ENCODE measurements around the gene NUPR2.
"Not testable (repeated sequence)": the region's sequence is repeated elsewhere in the genome, so short reads cannot be mapped to it uniquely, and the experiment has no call there.

Gene NUPR2

DNA sequence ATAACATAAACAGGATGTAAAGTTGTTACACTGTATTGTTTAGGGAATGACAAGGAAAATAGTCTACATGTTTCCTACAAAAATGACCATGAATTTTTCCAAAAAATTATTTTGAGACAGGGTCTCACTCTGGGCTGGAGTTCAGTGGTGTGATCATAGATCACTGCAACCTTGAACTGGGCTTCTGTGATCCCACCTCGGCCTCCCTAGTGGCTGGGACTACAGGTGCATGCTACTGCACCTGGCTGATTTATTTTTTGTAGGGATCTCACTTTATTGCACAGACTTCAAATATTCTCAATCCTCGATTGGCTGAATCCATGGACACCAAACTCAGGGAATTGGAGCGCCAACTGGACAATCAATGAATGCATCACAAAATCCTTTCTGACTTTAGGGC lies 16.6 kb downstream of the NUPR2 start:
- no peak overlapping the region for H3K9ac ChIP-seq (ENCODE audit: low read depth, low read length, poor library complexity, severe bottlenecking)
- peaks cover 23% of the 10 kb centered on the region for H3K79me2 ChIP-seq (ENCODE audit: insufficient read depth, low read length)
- H3F3A ChIP-seq (ENCODE audit: low read depth), result no peaks in the 10 kb centered on the region
- no peak for TF ChIP-seq EZH2phosphoT487 (IDR thresholded peaks at IDR 0.05; ENCODE audit: borderline replicate concordance)
- TF ChIP-seq, protein P1, sequence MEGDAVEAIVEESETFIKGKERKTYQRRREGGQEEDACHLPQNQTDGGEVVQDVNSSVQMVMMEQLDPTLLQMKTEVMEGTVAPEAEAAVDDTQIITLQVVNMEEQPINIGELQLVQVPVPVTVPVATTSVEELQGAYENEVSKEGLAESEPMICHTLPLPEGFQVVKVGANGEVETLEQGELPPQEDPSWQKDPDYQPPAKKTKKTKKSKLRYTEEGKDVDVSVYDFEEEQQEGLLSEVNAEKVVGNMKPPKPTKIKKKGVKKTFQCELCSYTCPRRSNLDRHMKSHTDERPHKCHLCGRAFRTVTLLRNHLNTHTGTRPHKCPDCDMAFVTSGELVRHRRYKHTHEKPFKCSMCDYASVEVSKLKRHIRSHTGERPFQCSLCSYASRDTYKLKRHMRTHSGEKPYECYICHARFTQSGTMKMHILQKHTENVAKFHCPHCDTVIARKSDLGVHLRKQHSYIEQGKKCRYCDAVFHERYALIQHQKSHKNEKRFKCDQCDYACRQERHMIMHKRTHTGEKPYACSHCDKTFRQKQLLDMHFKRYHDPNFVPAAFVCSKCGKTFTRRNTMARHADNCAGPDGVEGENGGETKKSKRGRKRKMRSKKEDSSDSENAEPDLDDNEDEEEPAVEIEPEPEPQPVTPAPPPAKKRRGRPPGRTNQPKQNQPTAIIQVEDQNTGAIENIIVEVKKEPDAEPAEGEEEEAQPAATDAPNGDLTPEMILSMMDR (conservative IDR thresholded peaks at IDR 0.05; ENCODE audit: low read length), result no peak
- H3K4me3 ChIP-seq (ENCODE audit: low read length, poor library complexity, severe bottlenecking), result no peak overlapping the region
- H3K9me3 ChIP-seq (ENCODE audit: insufficient read depth, low read depth, low read length), result no peaks in the 10 kb centered on the region
- H3K4me1 ChIP-seq (ENCODE audit: insufficient read depth, low read length, poor library complexity, severe bottlenecking), result peaks cover 5% of the 10 kb centered on the region
- no peak overlapping the region for H2AFZ ChIP-seq (ENCODE audit: low read length)
- peaks cover 49% of the 10 kb centered on the region for H3K36me3 ChIP-seq (ENCODE audit: insufficient read depth, low read length)
- peaks cover 22% of the 10 kb centered on the region for H4K20me1 ChIP-seq (ENCODE audit: insufficient read depth, low read length, poor library complexity, severe bottlenecking)
- no peaks in the 10 kb centered on the region for H3K9me2 ChIP-seq (replicated peaks; ENCODE audit: low read depth, low read length)
- no peak overlapping the region for H3K4me2 ChIP-seq (ENCODE audit: low read depth, low read length, poor library complexity, severe bottlenecking)
- H3K27me3 ChIP-seq (ENCODE audit: insufficient read depth, low read length, poor library complexity, severe bottlenecking), result no peaks in the 10 kb centered on the region

DNA sequence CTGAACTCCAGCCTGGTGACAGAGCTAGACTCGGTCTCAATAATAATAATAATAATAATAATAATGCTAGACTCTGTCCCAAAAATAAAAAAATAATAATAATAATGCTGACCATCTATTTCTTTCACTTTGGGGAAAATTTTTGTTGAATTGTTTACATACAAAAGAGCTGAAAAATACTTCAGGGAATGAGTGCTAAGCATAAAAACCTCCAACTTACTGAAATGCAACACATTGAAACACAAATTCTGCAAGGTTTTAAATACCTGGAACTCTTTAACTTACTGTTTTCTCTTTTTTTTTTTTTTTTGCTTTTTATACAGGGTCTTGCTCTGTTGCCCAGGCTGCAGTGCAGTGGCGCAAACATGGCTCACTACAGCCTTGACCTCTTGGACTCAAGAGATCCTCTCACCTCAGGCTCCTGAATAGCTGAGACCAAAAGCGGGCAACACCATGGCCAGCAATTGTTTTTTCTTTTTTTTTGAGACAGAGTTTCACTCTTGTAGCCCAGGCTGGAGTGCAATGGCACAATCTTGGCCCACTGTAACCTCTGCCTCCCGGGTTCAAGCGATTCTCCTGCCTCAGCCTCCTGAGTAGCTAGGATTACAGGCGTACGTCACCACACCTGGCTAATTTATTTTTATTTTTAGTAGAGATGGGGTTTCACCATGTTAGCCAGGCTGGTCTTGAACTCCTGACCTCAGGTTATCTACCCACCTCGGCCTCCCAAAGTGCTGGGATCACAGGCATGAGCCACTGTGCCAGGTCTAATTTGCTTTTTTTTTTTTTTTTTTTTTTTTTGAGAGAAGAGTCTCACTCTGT lies 17.8 kb downstream of the NUPR2 start:
- H3K27me3 ChIP-seq (ENCODE audit: insufficient read depth, low read length, poor library complexity, severe bottlenecking); H3K4me3 ChIP-seq (ENCODE audit: low read length, poor library complexity, severe bottlenecking); H3F3A ChIP-seq (ENCODE audit: low read depth); H3K9ac ChIP-seq (ENCODE audit: low read depth, low read length, poor library complexity, severe bottlenecking); H4K20me1 ChIP-seq (ENCODE audit: insufficient read depth, low read length, poor library complexity, severe bottlenecking); H3K9me3 ChIP-seq (ENCODE audit: insufficient read depth, low read depth, low read length); H3K4me2 ChIP-seq (ENCODE audit: low read depth, low read length, poor library complexity, severe bottlenecking); H2AFZ ChIP-seq (ENCODE audit: low read length); H3K9me2 ChIP-seq (replicated peaks; ENCODE audit: low read depth, low read length); H3K4me1 ChIP-seq (ENCODE audit: insufficient read depth, low read length, poor library complexity, severe bottlenecking): not testable (repeated sequence)
- Histone ChIP-seq H3K79me2 (ENCODE audit: insufficient read depth, low read length) (peaks cover 10% of the 10 kb centered on the region), H3K36me3 (ENCODE audit: insufficient read depth, low read length) (peaks cover 40% of the 10 kb centered on the region)

DNA sequence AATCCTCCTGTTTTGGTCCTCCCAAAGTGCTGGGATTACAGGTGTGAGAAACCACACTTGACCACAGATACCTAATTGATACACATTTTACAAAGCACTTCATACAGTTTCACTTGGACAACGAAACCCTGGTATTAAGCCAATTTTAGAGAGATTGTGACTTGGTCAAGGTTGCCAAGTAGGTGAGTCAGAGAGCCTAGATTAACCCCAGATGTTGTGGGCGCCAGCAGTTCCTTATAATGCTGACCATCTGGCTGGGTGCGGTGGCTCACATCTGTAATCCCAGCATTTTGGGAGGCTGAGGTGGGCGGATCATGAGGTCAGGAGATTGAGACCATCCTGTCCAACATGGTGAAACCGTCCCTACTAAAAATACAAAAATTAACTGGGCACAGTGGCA lies 18.5 kb downstream of the NUPR2 start:
- Histone ChIP-seq H3K36me3 (ENCODE audit: insufficient read depth, low read length) (peaks cover 34% of the 10 kb centered on the region), H2AFZ (ENCODE audit: low read length) (no peak overlapping the region), H3K9me2 (replicated peaks; ENCODE audit: low read depth, low read length) (no peaks in the 10 kb centered on the region), H3K27me3 (ENCODE audit: insufficient read depth, low read length, poor library complexity, severe bottlenecking) (no peaks in the 10 kb centered on the region), H3K9me3 (ENCODE audit: insufficient read depth, low read depth, low read length) (no peaks in the 10 kb centered on the region), H3K79me2 (ENCODE audit: insufficient read depth, low read length) (peaks cover 3% of the 10 kb centered on the region), H4K20me1 (ENCODE audit: insufficient read depth, low read length, poor library complexity, severe bottlenecking) (peaks cover 3% of the 10 kb centered on the region), H3K4me2 (ENCODE audit: low read depth, low read length, poor library complexity, severe bottlenecking) (no peak overlapping the region), H3F3A (ENCODE audit: low read depth) (no peaks in the 10 kb centered on the region), H3K9ac (ENCODE audit: low read depth, low read length, poor library complexity, severe bottlenecking) (no peak overlapping the region), H3K4me1 (ENCODE audit: insufficient read depth, low read length, poor library complexity, severe bottlenecking) (no peaks in the 10 kb centered on the region), H3K4me3 (ENCODE audit: low read length, poor library complexity, severe bottlenecking) (no peak overlapping the region)
- TF ChIP-seq, protein P1 (conservative IDR thresholded peaks at IDR 0.05; ENCODE audit: low read length), result no peak
- no peak for TF ChIP-seq EZH2phosphoT487 (IDR thresholded peaks at IDR 0.05; ENCODE audit: borderline replicate concordance)
